Panc1 (cell line): ENCODE data around the gene POLR2A. TPM values are rescaled to one million over a fixed set of nuclear protein-coding genes. Genes with fewer than 3 reads are reported as not detected.

Experiments
- total RNA-seq: library from RNA; stranded (reverse); gene quantifications from one replicate; pipeline ENCODE4 v1.2.1, GENCODE V29; 2021; ENCODE audit not compliant: unreplicated experiment

The POLR2A gene
- total RNA-seq, 1 experiment from 2014 or later: 181 TPM

Other genes with a start within 250 kb of the POLR2A start
- gene DVL2, start 249.8 kb upstream of the POLR2A start, total RNA-seq: 84.2 TPM
- gene PHF23, start 244.9 kb upstream of the POLR2A start, total RNA-seq: 69.3 TPM
- gene GABARAP, start 241.9 kb upstream of the POLR2A start, total RNA-seq: 289 TPM
- gene CTDNEP1, start 232.6 kb upstream of the POLR2A start, total RNA-seq: 132 TPM
- 89.5 TPM for gene ELP5, start 232.2 kb upstream of the POLR2A start, total RNA-seq
- gene CLDN7, start 221.9 kb upstream of the POLR2A start, total RNA-seq: 43.1 TPM
- gene SLC2A4, start 202.6 kb upstream of the POLR2A start, total RNA-seq: 0.31 TPM
- gene YBX2, start 189.7 kb upstream of the POLR2A start, total RNA-seq: 54.9 TPM
- 728 TPM for gene EIF5A, start 176.7 kb upstream of the POLR2A start, total RNA-seq
- 96.6 TPM for gene GPS2, start 169.0 kb upstream of the POLR2A start, total RNA-seq
- 58.9 TPM for gene NEURL4, start 155.0 kb upstream of the POLR2A start, total RNA-seq
- 2.7 TPM for gene ACAP1, start 147.8 kb upstream of the POLR2A start, total RNA-seq
- 11.0 TPM for gene KCTD11, start 132.2 kb upstream of the POLR2A start, total RNA-seq
- gene TMEM95, start 129.2 kb upstream of the POLR2A start, total RNA-seq: not detected
- 6.2 TPM for gene TNK1, start 103.3 kb upstream of the POLR2A start, total RNA-seq
- 32.0 TPM for gene PLSCR3, start 89.8 kb upstream of the POLR2A start, total RNA-seq
- gene TMEM256, start 80.3 kb upstream of the POLR2A start, total RNA-seq: 35.8 TPM
- 33.6 TPM for gene NLGN2, start 76.5 kb upstream of the POLR2A start, total RNA-seq
- gene SPEM1, start 64.0 kb upstream of the POLR2A start, total RNA-seq: not detected
- gene SPEM2, start 58.8 kb upstream of the POLR2A start, total RNA-seq: not detected
- gene SPEM3, start 55.5 kb upstream of the POLR2A start, total RNA-seq: not detected
- gene TMEM102, start 48.9 kb upstream of the POLR2A start, total RNA-seq: 8.5 TPM
- gene FGF11, start 44.9 kb upstream of the POLR2A start, total RNA-seq: 4.4 TPM
- 14.3 TPM for gene CHRNB1, start 39.3 kb upstream of the POLR2A start, total RNA-seq
- gene ZBTB4, start 4.7 kb upstream of the POLR2A start, total RNA-seq: 24.9 TPM
- not detected for gene SLC35G6, start 2.9 kb upstream of the POLR2A start, total RNA-seq
- gene TNFSF12, start 64.7 kb downstream of the POLR2A start, total RNA-seq: 12.6 TPM
- 2.3 TPM for gene TNFSF13, start 74.4 kb downstream of the POLR2A start, total RNA-seq
- 63.7 TPM for gene SENP3, start 77.6 kb downstream of the POLR2A start, total RNA-seq
- gene CD68, start 95.3 kb downstream of the POLR2A start, total RNA-seq: 51.6 TPM
- 47.1 TPM for gene MPDU1, start 99.5 kb downstream of the POLR2A start, total RNA-seq
- gene SOX15, start 105.7 kb downstream of the POLR2A start, total RNA-seq: 0.33 TPM
- 39.7 TPM for gene FXR2, start 130.5 kb downstream of the POLR2A start, total RNA-seq
- 74.8 TPM for gene SAT2, start 143.5 kb downstream of the POLR2A start, total RNA-seq
- gene SHBG, start 145.8 kb downstream of the POLR2A start, total RNA-seq: 1.2 TPM
- 0.08 TPM for gene ATP1B2, start 166.6 kb downstream of the POLR2A start, total RNA-seq
- 129 TPM for gene TP53, start 203.1 kb downstream of the POLR2A start, total RNA-seq
- 27.0 TPM for gene WRAP53, start 204.1 kb downstream of the POLR2A start, total RNA-seq
- gene EFNB3, start 220.8 kb downstream of the POLR2A start, total RNA-seq: 2.5 TPM
- 0.13 TPM for gene DNAH2, start 233.4 kb downstream of the POLR2A start, total RNA-seq